Breast epithelium (tissue), 4 donors: Measurements from ENCODE around the gene GSTCD. TPM values are rescaled to one million over a fixed set of nuclear protein-coding genes. Genes with fewer than 3 reads are reported as not detected.

Experiments used
- DNase-seq, 2 donors: peaks; one replicate each; pipeline ENCODE4 v3.0.0-alpha.2; 2019; ENCODE audit warnings: low spot score in 2 of 2
- H3K27ac ChIP-seq, 2 donors: fragments of 200-600 bp; sonication (generic) in 1 of 2; one replicate each; pipeline ENCODE4 v1.5.1; 2016 to 2019; ENCODE audit warnings: mild to moderate bottlenecking in 1 of 2
- H3K27me3 ChIP-seq, 2 donors: fragments of 200-600 bp; sonication (generic) in 1 of 2; one replicate each; pipeline versions ENCODE4 v1.5.1 to v1.6.0; 2017 to 2019; ENCODE audit warnings: control low read depth in 1 of 2, mild to moderate bottlenecking in 1 of 2
- H3K36me3 ChIP-seq: fragments of 200-600 bp; one replicate; pipeline ENCODE4 v1.5.1; 2019
- H3K4me1 ChIP-seq, 2 donors: fragments of 200-600 bp; sonication (generic); one replicate each; pipeline ENCODE4 v1.5.1; 2016 to 2019; ENCODE audit warnings: control low read depth in 1 of 2
- H3K4me3 ChIP-seq, 3 donors: fragments of 200-600 bp; sonication (generic); 1 replicate in 2 of 3; 2 replicates in 1 of 3; pipeline ENCODE4 v1.5.1; 2016 to 2019; ENCODE audit warnings: mild to moderate bottlenecking in 3 of 3, moderate library complexity in 2 of 3
- H3K9me3 ChIP-seq, 2 donors: fragments of 200-600 bp; sonication (generic) in 1 of 2; one replicate each; pipeline ENCODE4 v1.5.1; 2016 to 2019; ENCODE audit warnings: control low read depth in 1 of 2
- POLR2A ChIP-seq: fragments of 450-650 bp; IDR thresholded peaks from one replicate; pipeline ENCODE4 v1.6.1; 2016; ENCODE audit warnings: antibody characterized with exemption, mild to moderate bottlenecking, moderate library complexity
- POLR2AphosphoS5 ChIP-seq, 3 donors: sonication (generic); formaldehyde crosslinking; IDR thresholded peaks; one replicate each; pipeline ENCODE4 v1.6.1; 2017; ENCODE audit warnings: antibody characterized with exemption in 3 of 3
- intact Hi-C: fragments of 100-400 bp; cut with DNase I; formaldehyde crosslinking; loops from one replicate; pipeline ENCODE4 v1.15.1; 2023; ENCODE audit warnings: low total_unique reads
- total RNA-seq, 3 donors: library from RNA; depleted of rRNA; stranded (reverse); fragments of >200 nt; gene quantifications; one replicate each; pipeline ENCODE4 v1.1.0, GENCODE V29; 2016
- TF ChIP-seq, protein P1 (sequence below), 3 donors: fragments of 450-650 bp; IDR thresholded peaks; one replicate each; pipeline ENCODE4 v1.5.1; 2016 to 2017; ENCODE audit warnings: antibody characterized with exemption in 3 of 3, mild to moderate bottlenecking in 3 of 3, moderate library complexity in 3 of 3

GSTCD gene
- total RNA-seq, 3 donors from 2014 or later, result 9.0 to 23.3 (median 18.7) TPM

- DNase-seq, result no peak
- TF ChIP-seq, protein P1, sequence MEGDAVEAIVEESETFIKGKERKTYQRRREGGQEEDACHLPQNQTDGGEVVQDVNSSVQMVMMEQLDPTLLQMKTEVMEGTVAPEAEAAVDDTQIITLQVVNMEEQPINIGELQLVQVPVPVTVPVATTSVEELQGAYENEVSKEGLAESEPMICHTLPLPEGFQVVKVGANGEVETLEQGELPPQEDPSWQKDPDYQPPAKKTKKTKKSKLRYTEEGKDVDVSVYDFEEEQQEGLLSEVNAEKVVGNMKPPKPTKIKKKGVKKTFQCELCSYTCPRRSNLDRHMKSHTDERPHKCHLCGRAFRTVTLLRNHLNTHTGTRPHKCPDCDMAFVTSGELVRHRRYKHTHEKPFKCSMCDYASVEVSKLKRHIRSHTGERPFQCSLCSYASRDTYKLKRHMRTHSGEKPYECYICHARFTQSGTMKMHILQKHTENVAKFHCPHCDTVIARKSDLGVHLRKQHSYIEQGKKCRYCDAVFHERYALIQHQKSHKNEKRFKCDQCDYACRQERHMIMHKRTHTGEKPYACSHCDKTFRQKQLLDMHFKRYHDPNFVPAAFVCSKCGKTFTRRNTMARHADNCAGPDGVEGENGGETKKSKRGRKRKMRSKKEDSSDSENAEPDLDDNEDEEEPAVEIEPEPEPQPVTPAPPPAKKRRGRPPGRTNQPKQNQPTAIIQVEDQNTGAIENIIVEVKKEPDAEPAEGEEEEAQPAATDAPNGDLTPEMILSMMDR (IDR thresholded peaks at IDR 0.05), result no peak
- no peak for TF ChIP-seq POLR2AphosphoS5 (IDR thresholded peaks at IDR 0.05)
- no peak for TF ChIP-seq POLR2A
- Histone ChIP-seq H3K9me3 (no peaks in the 10 kb centered on the region), H3K27me3 (no peaks in the 10 kb centered on the region), H3K36me3 (no peaks in the 10 kb centered on the region), H3K4me3 (no peak overlapping the region), H3K27ac (no peak overlapping the region), H3K4me1 (no peaks in the 10 kb centered on the region)
- intact Hi-C loops, result no loop called here
These were observed 119.5 kb downstream of the GSTCD start for GRCh38 chr4:105828074-105828473.

GRCh38 chr4:105831189-105831588 is 122.6 kb downstream of the GSTCD start:
- TF ChIP-seq POLR2A (no peak), POLR2AphosphoS5 (IDR thresholded peaks at IDR 0.05) (no peak)
- TF ChIP-seq, protein P1 (IDR thresholded peaks at IDR 0.05), result no peak
- DNase-seq, result no peak
- H3K4me1 ChIP-seq, result no peaks in the 10 kb centered on the region

DNA sequence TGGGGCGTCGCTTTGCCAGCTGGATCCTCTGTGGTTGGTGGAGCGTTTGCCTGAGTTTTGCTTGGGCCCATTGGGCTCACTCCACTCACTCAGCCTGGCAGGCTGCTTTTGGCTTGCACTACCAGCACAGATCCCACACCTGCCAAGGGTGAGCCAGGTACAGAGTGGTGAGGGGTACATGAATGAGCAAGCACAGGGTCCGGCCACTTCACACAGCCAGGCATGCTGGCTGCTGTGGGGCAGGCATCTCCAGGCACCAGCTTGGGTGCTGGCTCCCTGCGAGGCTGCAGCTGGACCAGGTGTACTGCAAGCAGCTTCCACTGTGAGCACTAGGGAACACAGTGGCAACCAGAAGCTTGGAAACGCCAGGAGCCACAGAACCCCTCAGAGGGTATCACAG is 126.6 kb downstream of the GSTCD start:
- Histone ChIP-seq H3K27me3 (no peaks in the 10 kb centered on the region), H3K4me3 (no peak overlapping the region), H3K27ac (no peak overlapping the region), H3K4me1 (no peaks in the 10 kb centered on the region), H3K36me3 (no peaks in the 10 kb centered on the region), H3K9me3 (no peaks in the 10 kb centered on the region)
- TF ChIP-seq POLR2AphosphoS5 (IDR thresholded peaks at IDR 0.05), result no peak
- TF ChIP-seq POLR2A, result no peak
- TF ChIP-seq, protein P1 (IDR thresholded peaks at IDR 0.05), result no peak
- DNase-seq, result no peak
- intact Hi-C loops, result no loop called here

More at GRCh38 chr4:105831189-105831588, 122.6 kb downstream of the GSTCD start:
- H3K27ac ChIP-seq, result no peak overlapping the region
- H3K27me3 ChIP-seq, result no peaks in the 10 kb centered on the region
- intact Hi-C loops, result no loop called here
- H3K4me3 ChIP-seq, result no peak overlapping the region
- H3K36me3 ChIP-seq, result no peaks in the 10 kb centered on the region
- no peaks in the 10 kb centered on the region for H3K9me3 ChIP-seq

DNA sequence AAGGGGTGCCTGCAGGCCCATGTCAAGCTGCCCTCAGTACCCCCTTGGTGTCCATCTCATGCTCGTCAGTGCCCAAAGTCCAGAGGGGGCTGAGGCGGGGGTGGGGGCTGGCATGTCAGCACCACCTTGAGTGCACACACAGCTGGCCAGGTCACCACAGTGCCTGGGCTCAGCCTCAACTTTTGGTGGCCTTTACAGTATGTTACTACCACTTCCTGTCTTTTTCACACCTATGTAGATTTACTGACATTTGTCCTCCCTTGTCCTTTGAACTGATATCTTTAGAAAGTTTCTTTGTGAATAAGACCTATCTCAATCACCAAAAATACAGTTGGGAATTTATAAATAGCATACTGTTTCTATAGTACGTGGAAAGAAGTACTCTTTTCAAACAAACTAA is 128.0 kb downstream of the GSTCD start:
- Histone ChIP-seq H3K4me1 (no peaks in the 10 kb centered on the region), H3K27ac (no peak overlapping the region), H3K27me3 (no peaks in the 10 kb centered on the region), H3K4me3 (no peak overlapping the region), H3K9me3 (no peaks in the 10 kb centered on the region), H3K36me3 (no peaks in the 10 kb centered on the region)
- TF ChIP-seq POLR2AphosphoS5 (IDR thresholded peaks at IDR 0.05) (no peak), POLR2A (no peak)
- TF ChIP-seq, protein P1 (IDR thresholded peaks at IDR 0.05), result no peak
- DNase-seq, result no peak
- intact Hi-C loops, result no loop called here

DNA sequence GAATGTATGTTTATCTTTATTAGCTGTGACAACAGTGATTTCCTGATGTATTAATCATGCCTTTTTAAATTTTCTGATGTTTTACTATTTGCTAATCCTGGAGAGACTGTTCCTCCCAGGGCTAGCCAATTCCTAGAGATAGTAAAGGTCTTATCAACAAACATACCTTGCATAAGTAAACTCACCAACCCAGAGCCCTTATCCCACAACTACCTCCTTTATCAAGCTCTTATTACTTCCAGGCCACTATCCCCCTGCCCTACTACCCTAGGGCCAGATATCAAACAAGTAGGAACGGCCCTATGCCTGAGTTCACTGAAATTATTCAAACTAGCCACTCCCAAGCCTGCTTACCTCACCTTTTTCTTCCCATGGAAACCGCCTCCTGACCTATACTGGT is 128.5 kb downstream of the GSTCD start:
- Histone ChIP-seq H3K4me1 (no peaks in the 10 kb centered on the region), H3K9me3 (no peaks in the 10 kb centered on the region), H3K27me3 (no peaks in the 10 kb centered on the region), H3K4me3 (no peak overlapping the region), H3K27ac (no peak overlapping the region), H3K36me3 (no peaks in the 10 kb centered on the region)
- DNase-seq, result no peak
- TF ChIP-seq POLR2AphosphoS5 (IDR thresholded peaks at IDR 0.05) (no peak), POLR2A (no peak)
- TF ChIP-seq, protein P1 (IDR thresholded peaks at IDR 0.05), result no peak
- intact Hi-C loops, result no loop called here
